ENCODE results near the gene ZNF778. TPM values are rescaled to one million over a fixed set of nuclear protein-coding genes. Genes with fewer than 3 reads are reported as not detected.

Gene ZNF778
- total and polyA plus RNA-seq, 2 donors (not counting 1 experiment from before 2014, with no cell fraction given), result 4.3 to 9.4 TPM

- Histone ChIP-seq H3K79me2 (ENCODE audit: control insufficient read depth, insufficient read depth, low read length) (no peaks in the 10 kb centered on the region), H3K9ac (ENCODE audit: insufficient read depth, low read length) (no peak overlapping the region), H3K36me3 (ENCODE audit: control insufficient read depth, insufficient read depth, low read length) (no peaks in the 10 kb centered on the region), H2AFZ (ENCODE audit: low read length) (no peak overlapping the region), H3K27me3 (ENCODE audit: control insufficient read depth, insufficient read depth, low read length) (peaks cover 32% of the 10 kb centered on the region), H3K4me1 (ENCODE audit: control insufficient read depth, extremely low read depth, insufficient read depth, low read length) (no peaks in the 10 kb centered on the region), H3K9me3 (ENCODE audit: control insufficient read depth, insufficient read depth, low read depth, low read length) (no peaks in the 10 kb centered on the region), H3K4me3 (replicated peaks in 1 of 4; ENCODE audit: control extremely low read depth in 1 of 4, insufficient read depth in 1 of 4, low read depth in 3 of 4, low read length in 4 of 4) (peak overlapping the region in 1 of 4 experiments; percentile 28), H3K27ac (ENCODE audit: insufficient read depth, low read length) (no peak overlapping the region), H4K20me1 (ENCODE audit: control insufficient read depth, extremely low read depth, insufficient read depth, low read length) (no peaks in the 10 kb centered on the region), H3K4me2 (ENCODE audit: extremely low read depth, insufficient read depth, low read length) (peak overlapping the region; percentile 51)
- DNase-seq (ENCODE audit: low read depth in 2 of 2), result peak; percentile 31 to 66
- peak; percentile 55 for TF ChIP-seq EZH2 (IDR thresholded peaks at IDR 0.05; ENCODE audit: low read length, missing control alignments)
- TF ChIP-seq, protein P1, sequence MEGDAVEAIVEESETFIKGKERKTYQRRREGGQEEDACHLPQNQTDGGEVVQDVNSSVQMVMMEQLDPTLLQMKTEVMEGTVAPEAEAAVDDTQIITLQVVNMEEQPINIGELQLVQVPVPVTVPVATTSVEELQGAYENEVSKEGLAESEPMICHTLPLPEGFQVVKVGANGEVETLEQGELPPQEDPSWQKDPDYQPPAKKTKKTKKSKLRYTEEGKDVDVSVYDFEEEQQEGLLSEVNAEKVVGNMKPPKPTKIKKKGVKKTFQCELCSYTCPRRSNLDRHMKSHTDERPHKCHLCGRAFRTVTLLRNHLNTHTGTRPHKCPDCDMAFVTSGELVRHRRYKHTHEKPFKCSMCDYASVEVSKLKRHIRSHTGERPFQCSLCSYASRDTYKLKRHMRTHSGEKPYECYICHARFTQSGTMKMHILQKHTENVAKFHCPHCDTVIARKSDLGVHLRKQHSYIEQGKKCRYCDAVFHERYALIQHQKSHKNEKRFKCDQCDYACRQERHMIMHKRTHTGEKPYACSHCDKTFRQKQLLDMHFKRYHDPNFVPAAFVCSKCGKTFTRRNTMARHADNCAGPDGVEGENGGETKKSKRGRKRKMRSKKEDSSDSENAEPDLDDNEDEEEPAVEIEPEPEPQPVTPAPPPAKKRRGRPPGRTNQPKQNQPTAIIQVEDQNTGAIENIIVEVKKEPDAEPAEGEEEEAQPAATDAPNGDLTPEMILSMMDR (conservative IDR thresholded peaks at IDR 0.05 in 1 of 2, IDR thresholded peaks at IDR 0.05 in 1 of 2; ENCODE audit: low read depth in 1 of 2, low read length in 2 of 2), result no peak
Measured at GRCh38 chr16:89201439-89202377, 15.8 kb upstream of the ZNF778 start.

DNA sequence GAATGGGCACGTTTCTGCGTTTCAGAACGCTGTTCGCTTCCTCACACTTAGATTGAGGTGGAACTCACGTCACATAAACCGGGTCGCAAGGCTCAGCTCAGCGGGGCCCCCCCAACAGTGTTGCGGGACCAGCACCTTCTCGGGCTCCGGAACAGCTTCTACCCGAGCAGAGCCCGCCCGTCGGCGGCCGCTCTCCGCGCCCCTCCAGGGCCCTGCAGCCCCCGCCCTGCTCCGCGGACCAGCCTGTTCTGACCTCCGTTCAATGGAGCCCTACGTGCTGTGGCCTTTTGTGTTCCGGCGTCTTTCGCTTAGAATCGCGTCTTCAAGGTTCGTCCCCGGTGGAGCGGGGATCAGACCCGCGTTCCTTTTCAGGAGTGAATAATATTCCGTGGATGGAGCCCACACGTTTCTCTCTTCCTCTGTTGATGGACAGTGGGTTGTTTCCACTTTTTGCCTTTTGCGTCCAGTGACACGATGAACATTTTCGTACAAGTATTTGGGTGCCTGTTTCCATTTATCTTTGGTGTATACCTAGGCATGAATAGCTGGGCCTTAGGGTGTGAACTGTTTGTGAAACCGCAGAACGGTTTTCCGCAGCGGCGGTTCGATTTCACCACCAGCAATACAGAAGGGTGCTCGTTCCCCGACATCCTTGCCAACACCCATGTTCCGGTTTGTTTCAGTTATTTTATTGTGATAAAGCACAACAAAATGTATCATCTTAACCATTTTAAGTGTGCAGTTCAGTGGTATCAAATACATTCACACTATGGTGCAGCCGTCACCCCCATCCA lies 14.9 kb upstream of the ZNF778 start:
- no peak for DNase-seq (ENCODE audit: low read depth in 2 of 2)
- Histone ChIP-seq H3K27ac (ENCODE audit: insufficient read depth, low read length) (no peak overlapping the region), H4K20me1 (ENCODE audit: control insufficient read depth, extremely low read depth, insufficient read depth, low read length) (no peaks in the 10 kb centered on the region), H3K4me3 (replicated peaks in 1 of 4; ENCODE audit: control extremely low read depth in 1 of 4, insufficient read depth in 1 of 4, low read depth in 3 of 4, low read length in 4 of 4) (no peak overlapping the region), H3K9ac (ENCODE audit: insufficient read depth, low read length) (no peak overlapping the region), H3K79me2 (ENCODE audit: control insufficient read depth, insufficient read depth, low read length) (no peaks in the 10 kb centered on the region), H3K9me3 (ENCODE audit: control insufficient read depth, insufficient read depth, low read depth, low read length) (no peaks in the 10 kb centered on the region), H3K27me3 (ENCODE audit: control insufficient read depth, insufficient read depth, low read length) (peaks cover 32% of the 10 kb centered on the region), H3K4me1 (ENCODE audit: control insufficient read depth, extremely low read depth, insufficient read depth, low read length) (no peaks in the 10 kb centered on the region), H3K36me3 (ENCODE audit: control insufficient read depth, insufficient read depth, low read length) (no peaks in the 10 kb centered on the region), H2AFZ (ENCODE audit: low read length) (no peak overlapping the region), H3K4me2 (ENCODE audit: extremely low read depth, insufficient read depth, low read length) (no peak overlapping the region)
- TF ChIP-seq, protein P1 (conservative IDR thresholded peaks at IDR 0.05 in 1 of 2, IDR thresholded peaks at IDR 0.05 in 1 of 2; ENCODE audit: low read depth in 1 of 2, low read length in 2 of 2), result no peak
- peak; percentile 76 for TF ChIP-seq EZH2 (IDR thresholded peaks at IDR 0.05; ENCODE audit: low read length, missing control alignments)

DNA sequence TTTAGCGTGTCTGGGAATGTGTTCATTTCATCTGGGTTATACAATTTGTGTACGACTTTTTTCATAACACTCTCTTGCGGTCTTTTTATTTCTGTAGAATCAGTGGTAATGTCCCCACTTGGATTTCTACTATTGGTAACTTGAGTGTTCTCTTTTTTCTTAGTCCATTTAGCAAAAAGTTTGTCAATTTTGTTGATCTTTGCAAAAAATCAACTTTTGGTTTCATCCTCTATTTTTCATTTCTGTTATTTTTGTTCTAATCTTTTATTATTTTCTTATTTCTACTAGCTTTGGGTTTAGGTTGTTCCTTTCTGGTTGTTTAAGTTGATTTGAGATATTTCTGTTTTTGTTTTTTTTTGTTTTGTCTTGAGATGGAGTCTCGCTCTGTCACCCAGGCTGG lies 9.5 kb upstream of the ZNF778 start:
- peaks cover 9% of the 10 kb centered on the region for H3K27me3 ChIP-seq (ENCODE audit: control insufficient read depth, insufficient read depth, low read length)
- peaks cover 7% of the 10 kb centered on the region for H3K4me1 ChIP-seq (ENCODE audit: control insufficient read depth, extremely low read depth, insufficient read depth, low read length)
- H3K4me2 ChIP-seq (ENCODE audit: extremely low read depth, insufficient read depth, low read length), result no peak overlapping the region
- no peak overlapping the region for H3K27ac ChIP-seq (ENCODE audit: insufficient read depth, low read length)
- no peak for DNase-seq (ENCODE audit: low read depth in 2 of 2)
- H3K9ac ChIP-seq (ENCODE audit: insufficient read depth, low read length), result no peak overlapping the region
- H3K36me3 ChIP-seq (ENCODE audit: control insufficient read depth, insufficient read depth, low read length), result no peaks in the 10 kb centered on the region
- no peak overlapping the region for H2AFZ ChIP-seq (ENCODE audit: low read length)
- H3K9me3 ChIP-seq (ENCODE audit: control insufficient read depth, insufficient read depth, low read depth, low read length), result no peaks in the 10 kb centered on the region
- TF ChIP-seq, protein P1 (conservative IDR thresholded peaks at IDR 0.05 in 1 of 2, IDR thresholded peaks at IDR 0.05 in 1 of 2; ENCODE audit: low read depth in 1 of 2, low read length in 2 of 2), result no peak
- no peaks in the 10 kb centered on the region for H4K20me1 ChIP-seq (ENCODE audit: control insufficient read depth, extremely low read depth, insufficient read depth, low read length)
- no peaks in the 10 kb centered on the region for H3K79me2 ChIP-seq (ENCODE audit: control insufficient read depth, insufficient read depth, low read length)
- no peak overlapping the region for H3K4me3 ChIP-seq (replicated peaks in 1 of 4; ENCODE audit: control extremely low read depth in 1 of 4, insufficient read depth in 1 of 4, low read depth in 3 of 4, low read length in 4 of 4)
